ENCODE results near the gene SLC25A40.
"Not testable (repeated sequence)": the region's sequence is repeated elsewhere in the genome, so short reads cannot be mapped to it uniquely, and the experiment has no call there.

Gene SLC25A40

GRCh38 chr7:87876040-87876868, at the start of gene SLC25A40, which contains the start of gene DBF4:
TSS of gene SLC25A40 (minus strand) at chr7:87876360. CDS start at chr7:87858727, 17,633 bp downstream.
TSS of gene DBF4 (plus strand) at chr7:87876493. CDS start at chr7:87876733, 240 bp downstream.
- DNase-seq (ENCODE audit: low spot score), result peak; percentile 98

GRCh38 chr7:87922759-87923395, 46.7 kb upstream of the SLC25A40 start:
- not testable (repeated sequence) for DNase-seq (ENCODE audit: low spot score)

GRCh38 chr7:87920578-87920977, 44.4 kb upstream of the SLC25A40 start:
- no peak for DNase-seq (ENCODE audit: low spot score)

DNA sequence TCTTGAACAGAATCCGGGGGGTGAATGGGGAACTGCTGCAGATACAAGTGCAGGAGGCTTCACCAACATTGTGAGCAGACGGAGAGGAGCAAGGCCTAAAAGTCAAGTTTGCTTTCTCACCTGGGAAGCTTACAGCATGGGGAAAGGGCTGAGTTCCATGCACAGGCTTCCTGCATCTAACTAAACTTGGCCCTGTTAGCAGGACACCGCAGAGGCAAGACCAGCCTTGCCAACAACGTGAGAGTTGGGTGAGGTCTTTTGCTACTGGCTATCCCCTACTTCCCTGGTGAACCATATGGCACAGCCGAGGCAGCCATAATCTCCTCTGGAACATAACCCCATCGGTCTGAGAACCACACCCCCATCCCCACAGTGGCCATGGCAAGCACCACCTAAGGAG, 43.7 kb upstream of the SLC25A40 start:
- DNase-seq (ENCODE audit: low spot score), result no peak

DNA sequence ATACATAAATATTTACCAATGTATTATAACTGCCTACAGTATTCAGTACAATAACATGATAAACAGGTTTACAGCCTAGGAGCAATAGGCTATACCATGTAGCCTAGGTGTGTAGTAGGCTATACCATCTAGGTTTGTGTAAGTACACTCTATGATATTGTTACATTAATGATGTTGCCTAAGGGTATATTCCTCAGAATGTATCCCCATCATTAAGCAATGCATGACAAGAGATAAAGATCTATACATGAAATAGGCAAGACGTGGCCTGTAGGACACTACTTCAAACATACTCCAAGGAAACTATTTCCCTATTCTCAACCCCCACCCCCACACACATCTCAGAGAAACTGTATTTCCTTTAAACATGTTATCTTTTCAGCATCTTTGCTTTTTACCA, 42.6 kb upstream of the SLC25A40 start:
- DNase-seq (ENCODE audit: low spot score), result no peak

DNA sequence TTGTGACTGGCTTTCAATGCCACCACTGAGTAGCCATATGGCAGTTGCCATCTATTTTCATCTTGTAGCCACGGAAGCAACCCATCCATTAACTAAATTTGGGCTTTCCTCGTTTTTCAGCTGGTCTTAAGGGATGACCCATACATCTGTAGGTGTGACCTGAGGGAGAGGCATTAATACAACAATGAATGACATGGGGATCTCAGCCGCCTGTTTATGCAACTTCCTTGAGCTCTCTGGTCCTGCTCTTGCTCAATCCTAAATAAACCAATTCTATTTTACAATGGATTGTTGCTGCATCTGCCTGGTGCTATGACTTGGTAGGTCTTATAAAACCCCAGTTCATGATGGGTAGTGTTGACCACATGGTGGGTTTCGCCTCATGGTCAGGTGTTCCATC, 36.0 kb upstream of the SLC25A40 start:
- no peak for DNase-seq (ENCODE audit: low spot score)

DNA sequence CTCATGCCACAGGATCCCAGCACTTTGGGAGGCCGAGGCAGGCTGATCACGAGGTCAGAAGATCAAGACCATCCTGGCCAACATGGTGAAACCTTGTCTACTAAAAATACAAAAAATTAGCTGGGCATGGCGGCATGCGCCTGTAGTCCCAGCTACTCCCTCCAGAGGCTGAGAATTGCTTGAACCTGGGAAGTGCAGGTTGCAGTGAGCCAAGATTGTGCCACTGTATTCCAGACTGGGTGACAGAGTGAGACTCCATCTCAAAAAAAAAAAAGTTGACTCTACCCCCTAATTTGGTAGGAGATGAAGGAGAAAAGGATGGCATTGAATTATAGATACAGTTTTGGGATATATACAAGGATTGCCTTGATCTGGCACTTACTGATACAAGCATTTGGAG, 32.7 kb upstream of the SLC25A40 start:
- not testable (repeated sequence) for DNase-seq (ENCODE audit: low spot score)

DNA sequence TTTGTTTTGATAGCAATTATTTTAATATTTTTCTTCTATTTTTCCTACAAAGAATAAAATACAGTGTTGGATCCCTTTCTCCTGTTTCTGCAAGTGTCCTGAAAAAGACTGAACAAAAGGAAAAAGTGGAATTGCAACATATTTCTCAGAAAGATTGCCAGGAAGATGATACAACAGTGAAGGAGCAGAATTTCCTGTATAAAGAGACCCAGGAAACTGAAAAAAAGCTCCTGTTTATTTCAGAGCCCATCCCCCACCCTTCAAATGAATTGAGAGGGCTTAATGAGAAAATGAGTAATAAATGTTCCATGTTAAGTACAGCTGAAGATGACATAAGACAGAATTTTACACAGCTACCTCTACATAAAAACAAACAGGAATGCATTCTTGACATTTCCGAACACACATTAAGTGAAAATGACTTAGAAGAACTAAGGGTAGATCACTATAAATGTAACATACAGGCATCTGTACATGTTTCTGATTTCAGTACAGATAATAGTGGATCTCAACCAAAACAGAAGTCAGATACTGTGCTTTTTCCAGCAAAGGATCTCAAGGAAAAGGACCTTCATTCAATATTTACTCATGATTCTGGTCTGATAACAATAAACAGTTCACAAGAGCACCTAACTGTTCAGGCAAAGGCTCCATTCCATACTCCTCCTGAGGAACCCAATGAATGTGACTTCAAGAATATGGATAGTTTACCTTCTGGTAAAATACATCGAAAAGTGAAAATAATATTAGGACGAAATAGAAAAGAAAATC, 31.2 kb upstream of the SLC25A40 start:
- not testable (repeated sequence) for DNase-seq (ENCODE audit: low spot score)

DNA sequence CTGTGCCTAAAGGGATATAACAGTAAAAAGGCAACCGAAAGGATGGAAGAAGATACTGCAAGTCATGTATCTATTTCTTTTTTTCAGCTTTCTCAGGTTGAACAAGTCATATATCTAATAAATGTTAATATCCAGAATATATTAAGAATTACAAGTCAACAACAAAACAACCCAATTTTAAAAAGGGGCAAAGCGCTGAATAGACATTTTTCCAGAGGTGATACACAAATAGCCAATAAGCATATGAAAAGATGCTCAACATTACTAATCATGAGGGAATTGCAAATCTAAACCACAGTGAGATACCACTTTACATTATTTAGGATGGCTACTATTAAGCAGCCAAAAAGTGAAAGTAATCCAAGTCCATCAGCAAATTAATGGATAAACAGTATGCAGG, 23.1 kb upstream of the SLC25A40 start:
- no peak for DNase-seq (ENCODE audit: low spot score)

GRCh38 chr7:87895363-87895762, 19.2 kb upstream of the SLC25A40 start:
- no peak for DNase-seq (ENCODE audit: low spot score)

DNA sequence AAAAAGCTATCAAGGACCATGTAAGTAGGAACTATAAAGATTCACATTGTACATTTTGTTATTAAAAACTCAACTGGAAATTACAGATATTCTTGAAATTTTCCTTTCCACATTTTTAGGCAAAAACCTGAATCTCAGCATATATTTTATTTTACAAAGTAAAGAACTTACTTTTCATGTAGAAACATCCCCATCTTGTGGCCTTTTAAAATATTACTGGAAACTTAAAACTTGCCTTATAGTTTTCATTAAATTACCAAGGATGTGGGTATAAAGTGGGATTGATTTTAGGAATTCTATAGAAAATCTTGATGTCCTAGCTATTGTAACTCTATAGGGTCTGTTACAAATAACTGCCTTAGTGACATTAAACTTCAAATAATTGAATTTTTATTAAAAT, 10.7 kb upstream of the SLC25A40 start:
- peak; percentile 66 for DNase-seq (ENCODE audit: low spot score)

DNA sequence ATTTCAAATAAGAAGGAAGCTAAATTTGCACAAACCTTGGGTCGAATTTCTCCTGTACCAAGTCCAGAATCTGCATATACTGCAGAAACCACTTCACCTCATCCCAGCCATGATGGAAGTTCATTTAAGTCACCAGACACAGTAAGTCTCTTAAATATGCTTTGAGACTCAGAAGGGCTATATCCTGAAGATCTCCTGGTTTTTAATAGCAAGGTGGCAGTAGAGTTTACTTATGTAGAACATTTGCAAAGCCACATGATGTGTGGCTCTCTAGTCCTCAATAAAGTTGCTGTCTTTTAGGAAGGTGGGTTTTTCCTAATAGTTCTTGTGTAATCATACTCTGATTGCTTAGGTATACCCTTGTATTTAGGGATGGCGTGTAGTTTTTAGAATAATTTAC, 8.9 kb upstream of the SLC25A40 start:
- DNase-seq (ENCODE audit: low spot score), result peak; percentile 22

- DNase-seq (ENCODE audit: low spot score), result no peak
Observed at GRCh38 chr7:87882151-87882937, 6.2 kb upstream of the SLC25A40 start.

DNA sequence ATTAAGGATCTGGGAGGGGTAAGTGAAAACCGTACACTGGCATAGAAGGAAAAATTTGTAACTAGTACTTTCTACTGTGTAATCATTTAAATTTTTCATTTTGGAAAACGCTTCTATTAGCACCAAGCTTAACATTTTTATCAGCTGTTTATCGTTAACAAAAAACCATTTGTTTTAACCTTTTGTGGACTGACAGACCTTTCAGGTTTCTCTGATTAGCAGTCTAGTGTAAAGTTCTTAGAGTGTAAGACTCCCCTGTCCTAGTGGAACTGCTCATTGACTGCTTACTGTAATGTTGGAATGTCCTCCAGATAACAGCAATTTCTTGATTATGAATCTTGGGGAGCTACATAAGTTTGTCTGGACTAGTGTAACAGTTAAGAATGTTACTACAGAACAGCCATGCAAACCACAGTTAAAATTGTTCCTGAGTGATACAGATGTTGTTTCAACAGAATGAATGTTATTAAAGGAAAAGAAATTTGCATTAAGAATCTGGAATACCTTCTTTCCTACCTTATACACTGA, 2.1 kb upstream of the SLC25A40 start:
- DNase-seq (ENCODE audit: low spot score), result no peak

DNA sequence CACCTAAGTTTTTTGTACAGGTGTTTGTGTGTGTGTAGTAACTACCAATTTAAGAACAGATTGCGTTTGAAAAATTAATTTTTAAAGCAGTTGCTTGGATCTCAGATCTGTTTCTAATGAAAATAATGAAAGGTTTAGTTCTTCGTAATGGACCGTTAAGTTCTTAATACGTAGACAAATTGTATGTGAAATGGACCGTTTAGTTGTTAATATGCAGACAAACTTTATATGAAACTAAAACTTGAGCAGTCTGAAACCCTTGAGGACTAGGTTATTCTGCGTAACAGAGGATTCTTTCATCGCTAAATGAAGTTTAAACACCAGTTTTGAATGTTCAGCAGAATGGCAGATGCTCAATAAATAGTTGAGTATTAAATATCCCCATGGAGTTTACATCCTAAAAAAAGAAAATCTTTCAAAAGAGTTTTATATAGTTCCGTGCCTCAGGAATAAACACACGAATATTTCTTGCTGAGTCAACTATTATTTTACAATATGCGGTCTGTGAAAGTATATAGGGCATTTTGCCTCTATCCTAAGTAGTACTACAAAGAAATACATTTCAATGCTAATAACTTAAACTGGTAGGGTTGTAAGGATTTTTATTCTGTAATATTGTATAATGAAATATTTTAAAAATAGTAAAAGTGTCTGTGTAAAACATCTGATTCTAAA, 1.3 kb upstream of the SLC25A40 start:
- peak; percentile 44 for DNase-seq (ENCODE audit: low spot score)

GRCh38 chr7:87876869-87877234, 692 bp upstream of the SLC25A40 start:
- peak; percentile 75 for DNase-seq (ENCODE audit: low spot score)

DNA sequence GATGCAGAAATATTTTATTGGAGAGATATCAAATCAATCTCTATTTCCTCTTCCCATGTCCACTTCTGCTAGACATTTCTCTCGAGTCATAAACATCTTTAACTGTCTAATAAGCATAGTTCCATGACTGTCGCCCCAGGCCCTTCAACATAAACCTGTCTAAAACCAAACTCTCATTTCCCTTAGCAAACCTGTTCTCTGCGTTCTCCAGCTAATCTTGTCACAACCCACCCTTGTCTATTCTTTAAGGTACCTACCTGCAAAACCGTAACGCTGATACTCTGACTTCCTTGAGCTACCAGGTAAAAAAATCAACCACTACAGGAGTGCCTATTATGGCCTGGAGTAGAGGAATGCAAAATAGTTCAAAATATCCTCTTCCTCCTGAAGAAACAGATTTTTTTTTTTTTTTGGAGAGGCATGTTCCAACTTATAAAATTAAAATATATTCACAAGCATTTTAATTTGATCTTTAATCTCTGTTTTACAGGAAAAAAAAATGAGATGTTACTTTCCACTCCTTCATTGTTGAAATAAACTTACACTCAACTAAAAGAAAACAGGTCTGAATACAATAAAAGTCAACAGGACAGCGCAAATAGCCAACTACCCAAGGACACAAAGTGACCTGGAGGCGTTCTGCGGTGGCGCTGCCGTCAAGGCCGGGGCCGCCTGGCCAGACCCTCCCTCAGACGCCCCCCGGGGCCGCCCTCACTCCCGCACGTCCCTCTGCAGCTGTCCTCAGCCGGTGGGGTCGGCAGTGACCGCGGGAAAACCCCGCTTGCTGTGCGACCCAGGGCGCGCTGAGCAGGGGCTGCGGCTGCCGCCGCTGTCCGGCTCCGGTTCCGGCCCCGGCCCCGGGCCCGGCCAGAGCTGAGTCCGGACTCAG, 765 bp downstream of the SLC25A40 start:
- peak; percentile 64 for DNase-seq (ENCODE audit: low spot score)

DNA sequence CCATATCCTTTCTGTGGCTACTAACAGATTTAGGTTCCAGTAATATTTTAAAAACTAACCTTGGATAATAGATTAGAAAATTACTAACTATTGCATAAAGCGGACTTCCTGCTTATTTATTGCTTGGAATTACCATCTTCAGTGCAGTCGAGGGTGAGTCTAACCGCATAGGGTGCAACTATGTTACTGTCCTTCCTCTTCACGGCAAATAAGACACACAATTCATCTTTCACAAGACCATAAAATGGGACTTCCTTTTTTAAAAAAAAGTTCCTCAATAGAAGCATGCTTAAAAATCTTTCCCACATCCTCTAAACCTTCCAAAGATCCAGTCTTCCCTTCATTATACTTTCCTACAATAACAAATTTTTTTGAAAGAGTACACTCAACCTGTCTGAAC, 2.1 kb downstream of the SLC25A40 start:
- DNase-seq (ENCODE audit: low spot score), result peak; percentile 58

DNA sequence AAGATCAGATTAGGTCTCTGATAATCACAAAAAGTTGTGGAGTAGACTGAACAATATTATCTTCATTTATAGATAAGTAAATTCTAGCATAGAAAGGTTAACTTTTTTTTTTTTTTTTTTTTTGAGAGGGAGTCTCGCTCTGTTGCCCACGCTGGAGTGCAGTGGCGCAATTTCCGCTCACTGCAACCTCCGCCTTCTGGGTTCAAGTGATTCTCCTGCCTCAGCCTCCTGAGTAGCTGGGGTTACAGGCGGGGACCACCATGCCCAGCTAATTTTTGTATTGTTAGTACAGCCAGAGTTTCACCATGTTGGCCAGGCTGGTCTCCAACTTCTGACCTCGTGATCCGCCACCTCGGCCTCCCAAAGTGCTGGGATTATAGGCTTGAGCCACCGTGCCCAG, 2.8 kb downstream of the SLC25A40 start:
- not testable (repeated sequence) for DNase-seq (ENCODE audit: low spot score)

- no peak for DNase-seq (ENCODE audit: low spot score)
Observed at GRCh38 chr7:87872346-87872745, 3.8 kb downstream of the SLC25A40 start.
